HG03469 (cell line): ENCODE results near the gene EHD3.

ENCODE experiments used
- ATAC-seq: cut with Tn5 transposase; IDR thresholded peaks from one replicate; pipeline ENCODE4 v1.9.1; 2021; ENCODE audit warnings: mild to moderate bottlenecking, moderate library complexity, moderate number of reproducible peaks; ENCODE audit not compliant: unreplicated experiment

Gene EHD3

DNA sequence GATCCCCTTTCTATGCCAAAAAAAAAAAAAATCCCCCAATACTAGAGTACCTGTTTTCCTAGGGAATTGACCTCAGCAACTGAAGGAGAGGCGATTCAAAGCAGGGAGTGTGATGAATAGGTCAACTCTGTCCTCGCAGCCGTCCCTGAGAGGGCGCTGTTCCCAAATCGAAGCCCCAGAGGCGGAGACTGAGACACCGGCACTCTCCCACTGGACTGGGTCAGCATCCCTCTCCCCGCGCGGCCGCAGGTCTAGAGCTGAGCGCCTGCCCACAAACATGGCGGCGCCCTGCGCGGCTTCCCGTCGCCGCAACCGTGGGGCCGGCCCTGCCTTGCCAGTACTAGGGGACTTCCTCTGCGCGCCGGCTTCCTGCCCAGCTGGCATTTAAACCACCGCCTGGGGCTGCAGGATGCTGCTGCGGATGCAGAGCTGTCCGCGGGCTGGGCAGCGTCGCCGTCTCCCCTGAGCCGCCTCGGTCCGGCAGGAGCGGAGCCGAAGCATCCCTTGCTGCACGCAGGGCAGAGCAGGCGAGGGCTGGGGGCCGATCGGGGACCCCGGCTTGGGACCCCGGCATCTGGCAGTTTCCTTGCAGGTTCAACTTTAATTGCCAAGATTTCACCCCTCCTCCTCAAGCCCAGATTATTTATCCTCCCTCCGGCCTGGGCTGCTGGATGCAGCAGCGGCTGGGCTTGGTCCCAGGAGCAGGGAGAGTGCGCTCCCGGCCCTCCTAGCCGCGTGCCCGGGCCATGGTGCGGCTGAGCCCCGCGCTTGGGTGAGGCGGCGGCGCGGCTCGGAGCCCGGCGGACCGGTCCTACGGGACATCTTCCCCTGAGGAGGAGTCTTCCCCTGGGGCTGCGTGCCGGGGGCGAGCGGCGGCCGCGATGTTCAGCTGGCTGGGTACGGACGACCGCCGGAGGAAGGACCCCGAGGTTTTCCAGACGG is at the start of gene EHD3:
Gene EHD3 (plus strand): TSS at position 412 of the 942 bp plus-strand sequence. CDS start 470 bp downstream, at position 882.
- peak; percentile 89 for ATAC-seq

DNA sequence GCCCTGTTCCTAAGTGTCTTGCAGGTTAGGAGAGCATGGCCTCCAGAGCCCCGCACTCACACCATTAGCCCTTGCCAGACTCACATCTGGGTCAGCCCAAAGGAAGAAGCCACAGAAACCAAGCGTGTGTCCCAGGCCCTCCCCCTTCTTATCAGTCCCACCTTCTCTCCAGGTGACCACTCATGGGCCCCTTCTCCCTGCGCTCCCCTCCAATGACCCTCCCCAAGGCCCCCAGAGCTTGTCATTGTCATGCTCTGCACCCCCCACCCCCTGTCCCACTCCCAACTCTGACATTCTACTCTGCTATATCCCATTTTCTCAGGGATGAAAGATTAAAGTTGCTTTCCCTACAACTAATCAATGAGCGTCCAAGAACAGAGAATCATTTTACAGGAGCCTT is 46.8 kb upstream of the EHD3 start:
- ATAC-seq, result no peak

DNA sequence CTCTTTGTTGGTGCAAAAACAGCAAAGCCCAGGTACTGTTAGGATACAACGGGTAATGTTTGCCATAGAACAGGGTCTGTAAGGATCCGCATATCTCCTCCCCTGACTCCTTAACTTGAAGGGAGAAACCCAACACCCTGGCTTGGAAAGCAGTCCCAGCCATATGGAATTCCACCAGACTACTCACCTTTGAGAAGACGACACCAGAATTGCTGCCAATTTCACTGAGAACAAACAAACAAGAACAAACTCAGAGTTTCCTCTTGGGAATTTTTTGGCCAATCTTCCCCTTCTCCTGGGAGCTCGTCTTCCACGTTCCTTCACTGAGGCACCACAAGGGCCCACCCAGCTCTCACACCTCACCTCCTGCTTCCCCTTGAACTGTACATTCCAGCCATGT is 45.8 kb upstream of the EHD3 start:
- no peak for ATAC-seq

DNA sequence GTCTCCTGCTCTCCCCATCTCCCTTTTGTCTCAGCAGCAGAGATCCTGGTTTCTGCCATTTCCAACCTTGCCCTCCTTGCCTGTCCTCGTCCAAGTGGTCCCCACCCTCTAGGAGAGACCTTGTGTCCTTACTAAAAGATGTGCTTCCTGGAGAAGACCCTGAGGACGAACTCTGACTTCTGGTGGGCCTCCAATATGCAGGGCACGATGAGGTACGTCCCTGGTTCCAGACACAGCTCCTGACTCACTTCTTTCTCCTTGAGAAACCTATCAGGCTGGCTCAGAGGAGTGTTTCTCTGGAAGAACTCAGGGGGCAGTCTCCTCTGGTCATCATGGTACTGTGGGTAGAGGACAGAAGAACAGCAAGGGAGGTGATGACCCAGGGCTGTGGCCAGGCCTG is 44.8 kb upstream of the EHD3 start:
- no peak for ATAC-seq

DNA sequence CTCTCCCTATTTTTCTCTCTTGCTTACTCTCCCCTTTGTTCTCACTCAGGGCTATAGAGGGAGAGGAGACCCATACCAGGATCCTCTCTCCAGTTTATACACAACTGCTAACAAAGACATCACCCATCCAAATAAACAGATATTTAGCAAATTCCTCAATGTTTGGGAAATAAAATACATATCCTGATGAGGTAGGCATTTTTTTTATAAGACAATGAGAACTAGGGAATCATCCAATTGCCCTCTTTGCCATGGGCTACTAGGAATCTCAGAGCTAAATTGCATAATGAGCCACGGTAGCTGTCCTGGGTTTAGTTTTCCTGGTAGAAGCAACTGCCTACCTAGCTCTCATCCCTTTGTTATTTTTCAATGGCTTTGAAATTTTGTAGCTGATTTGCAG is 43.8 kb upstream of the EHD3 start:
- no peak for ATAC-seq

DNA sequence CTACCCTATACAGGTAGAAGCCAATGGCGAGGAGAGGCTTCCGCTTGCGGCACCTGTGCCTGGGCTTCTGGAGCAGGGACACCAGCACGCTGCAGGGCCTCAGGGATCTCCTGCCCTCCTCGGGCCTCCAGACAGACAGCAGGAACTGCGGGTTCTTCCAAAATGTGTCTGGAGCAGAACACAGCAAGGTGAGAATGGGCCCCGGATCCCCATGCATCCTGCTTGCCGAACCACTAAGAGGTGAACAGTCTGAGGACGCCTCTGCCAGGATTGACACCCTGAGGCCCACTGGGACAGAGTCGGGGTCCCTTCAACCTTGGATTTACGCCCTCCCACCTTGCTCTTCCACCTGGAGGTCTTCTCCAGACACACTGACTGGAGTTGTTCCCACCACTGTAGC is 42.0 kb upstream of the EHD3 start:
- ATAC-seq, result no peak

DNA sequence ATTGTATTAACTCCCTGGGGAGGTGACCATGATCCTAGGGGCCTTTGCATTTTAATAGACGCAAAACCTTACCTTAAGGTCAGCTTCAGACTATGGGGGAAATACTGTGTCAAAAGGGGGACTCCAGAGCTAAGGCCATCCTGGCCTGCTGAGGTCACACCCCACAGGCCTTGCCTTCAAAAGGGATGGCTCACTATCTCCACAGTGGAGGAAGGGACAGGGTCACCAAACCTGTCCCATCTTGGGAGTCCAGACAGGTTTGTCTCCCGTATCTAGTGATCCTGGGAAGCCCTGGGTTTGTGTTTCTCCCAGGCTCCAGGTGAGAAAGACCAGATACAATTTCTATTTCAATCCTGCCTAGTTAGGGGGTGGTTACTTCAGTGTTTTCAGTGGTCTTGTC is 41.6 kb upstream of the EHD3 start:
- ATAC-seq, result no peak

- ATAC-seq, result no peak
Observed at GRCh38 chr2:31192851-31193392, 41.0 kb upstream of the EHD3 start.

- ATAC-seq, result no peak
Observed at GRCh38 chr2:31193806-31194205, 40.1 kb upstream of the EHD3 start.

GRCh38 chr2:31196622-31197021 is 37.3 kb upstream of the EHD3 start:
- ATAC-seq, result no peak

GRCh38 chr2:31197166-31197565 is 36.8 kb upstream of the EHD3 start:
- ATAC-seq, result no peak

DNA sequence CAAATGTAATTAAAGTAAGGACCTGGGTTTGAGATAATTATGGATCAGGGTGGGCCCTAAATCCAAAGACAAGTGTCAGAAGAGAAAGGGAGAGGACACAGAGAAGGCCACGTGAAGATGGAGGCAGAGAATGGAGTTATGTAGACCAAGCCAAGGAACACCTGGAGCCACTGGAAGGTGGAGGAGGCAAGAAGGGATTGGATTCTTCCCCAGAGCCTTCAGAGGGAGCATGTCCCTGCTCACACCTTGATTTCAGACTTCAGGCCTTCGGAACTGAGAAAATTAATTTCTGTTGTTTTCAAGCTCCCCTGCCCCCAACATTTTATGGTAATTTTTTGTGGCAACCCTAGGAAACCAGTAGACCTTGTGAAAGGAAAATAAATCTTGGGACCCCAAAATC is 36.3 kb upstream of the EHD3 start:
- ATAC-seq, result no peak

DNA sequence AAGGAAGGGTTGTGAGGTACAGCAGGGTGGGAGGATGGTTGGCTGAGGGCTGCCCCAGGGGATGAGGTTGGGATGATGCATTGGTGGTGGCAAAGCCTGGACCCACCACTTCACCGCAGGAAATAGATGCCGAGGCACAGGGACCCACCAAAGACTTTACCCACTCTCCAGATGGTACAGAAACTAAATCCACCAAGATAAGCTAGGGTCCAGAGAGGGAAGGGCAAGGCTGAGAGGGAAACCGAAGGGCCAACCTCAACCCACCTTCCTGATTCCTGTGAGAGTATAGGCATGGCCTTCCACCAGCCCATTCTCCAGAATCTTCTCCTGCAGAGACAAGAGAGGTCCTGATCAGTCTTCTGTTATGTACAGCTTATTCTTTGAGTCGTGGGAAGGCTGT is 34.7 kb upstream of the EHD3 start:
- no peak for ATAC-seq

DNA sequence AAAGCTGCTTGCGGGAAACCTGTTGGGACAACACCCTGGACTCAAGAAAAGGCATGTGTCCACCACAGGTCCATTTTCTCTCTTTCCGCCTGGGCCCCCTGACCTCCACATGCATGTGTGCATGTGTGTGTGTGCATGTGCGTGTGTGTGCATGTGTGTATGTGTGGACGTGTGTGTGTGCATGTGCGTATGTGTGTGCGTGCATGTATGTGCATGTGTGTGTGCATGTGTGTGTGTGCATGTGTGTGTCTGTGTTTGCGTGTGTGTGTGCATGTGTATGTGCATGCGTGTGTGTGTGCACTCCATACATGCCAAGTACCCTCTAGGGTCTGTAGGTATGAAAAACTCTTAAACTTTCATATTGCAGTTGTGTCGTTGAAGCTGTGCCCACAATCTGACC is 33.0 kb upstream of the EHD3 start:
- ATAC-seq, result no peak

GRCh38 chr2:31202041-31202440 is 31.9 kb upstream of the EHD3 start:
- no peak for ATAC-seq

GRCh38 chr2:31202833-31203232 is 31.1 kb upstream of the EHD3 start:
- no peak for ATAC-seq

DNA sequence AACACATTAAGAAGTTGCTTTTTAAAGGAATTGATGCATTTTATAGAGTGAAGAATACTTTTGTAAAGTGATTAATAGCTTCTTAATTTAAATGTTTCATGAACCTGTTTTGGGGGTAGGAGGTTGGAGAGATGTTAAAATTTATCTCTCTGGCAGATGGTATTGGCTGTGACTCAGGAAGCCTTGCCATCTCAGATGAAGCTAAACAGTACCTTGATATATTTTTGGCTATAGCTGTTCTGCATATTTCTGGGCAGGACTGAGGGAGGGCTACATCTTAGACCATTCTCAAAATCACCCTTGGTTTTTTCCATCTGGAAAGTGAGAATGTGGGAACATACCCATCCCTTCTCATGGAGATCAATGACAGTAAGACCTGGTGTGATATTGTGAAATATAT is 30.0 kb upstream of the EHD3 start:
- ATAC-seq, result no peak

GRCh38 chr2:31204783-31205182 is 29.2 kb upstream of the EHD3 start:
- ATAC-seq, result no peak

DNA sequence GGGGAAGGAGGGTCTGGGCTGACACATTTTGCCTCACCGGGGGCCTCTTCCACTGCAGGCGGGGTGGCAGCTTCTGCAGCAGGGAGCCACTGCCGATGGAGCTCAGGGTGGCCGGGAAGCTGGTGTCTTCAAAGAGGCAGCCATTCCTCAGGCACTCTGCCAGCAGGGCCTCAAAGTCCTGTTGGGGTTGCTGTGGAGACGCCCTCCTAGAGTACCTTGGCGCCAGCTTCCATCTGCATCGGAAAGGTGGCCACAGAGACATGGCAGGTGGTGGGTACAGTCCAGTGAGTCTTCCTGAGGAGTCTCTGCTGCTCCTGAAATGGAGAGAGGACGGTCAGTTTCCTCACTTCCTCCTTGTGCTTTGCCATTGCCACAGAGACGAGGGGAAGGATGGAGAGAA is 28.8 kb upstream of the EHD3 start:
- ATAC-seq, result no peak

- ATAC-seq, result no peak
Observed at GRCh38 chr2:31205613-31206012, 28.3 kb upstream of the EHD3 start.

GRCh38 chr2:31207790-31208189 is 26.2 kb upstream of the EHD3 start:
- no peak for ATAC-seq

- ATAC-seq, result no peak
Observed at GRCh38 chr2:31208240-31208639, 25.7 kb upstream of the EHD3 start.
